CD4-positive, alpha-beta T cell treated with Interleukin-6 at 100 ng/mL for 8 hours (primary cell): ENCODE measurements around the gene TSPAN31.

Experiments
- DNase-seq: peaks from one replicate; pipeline ENCODE4 v3.0.0-alpha.2; 2020; ENCODE audit warnings: mixed read lengths, low spot score

TSPAN31 gene

GRCh38 chr12:57722716-57723629 is 21.9 kb upstream of the TSPAN31 start:
- DNase-seq = no peak

- DNase-seq = no peak
These were observed 21.2 kb upstream of the TSPAN31 start for GRCh38 chr12:57723630-57723962.

GRCh38 chr12:57724003-57724935 is 20.6 kb upstream of the TSPAN31 start:
- DNase-seq = no peak

GRCh38 chr12:57724936-57725740 is 19.7 kb upstream of the TSPAN31 start:
- DNase-seq = no peak

- no peak for DNase-seq
These were observed 19.0 kb upstream of the TSPAN31 start for GRCh38 chr12:57725851-57726150.

GRCh38 chr12:57726151-57726883 is 18.5 kb upstream of the TSPAN31 start:
- DNase-seq = no peak

- no peak for DNase-seq
These were observed 17.7 kb upstream of the TSPAN31 start for GRCh38 chr12:57726884-57727757.

- DNase-seq = no peak
These were observed 17.0 kb upstream of the TSPAN31 start for GRCh38 chr12:57727758-57728395.

GRCh38 chr12:57729321-57729844 is 15.5 kb upstream of the TSPAN31 start:
- no peak for DNase-seq

GRCh38 chr12:57730336-57731067 is 14.3 kb upstream of the TSPAN31 start:
- DNase-seq = no peak

- no peak for DNase-seq
These were observed 13.3 kb upstream of the TSPAN31 start for GRCh38 chr12:57731411-57732080.

- DNase-seq = no peak
These were observed 12.6 kb upstream of the TSPAN31 start for GRCh38 chr12:57732270-57732669.

GRCh38 chr12:57732726-57733593 is 11.9 kb upstream of the TSPAN31 start:
- no peak for DNase-seq

- no peak for DNase-seq
These were observed 10.9 kb upstream of the TSPAN31 start for GRCh38 chr12:57733928-57734327.

GRCh38 chr12:57734591-57734990 is 10.2 kb upstream of the TSPAN31 start:
- DNase-seq = no peak

- no peak for DNase-seq
These were observed 9.5 kb upstream of the TSPAN31 start for GRCh38 chr12:57735198-57735855.
